ENCODE data around the gene PRR9. TPM values are rescaled to one million over a fixed set of nuclear protein-coding genes. Genes with fewer than 3 reads are reported as not detected.

Gene PRR9
- total RNA-seq, 1 donor from 2014 or later: not detected

DNA sequence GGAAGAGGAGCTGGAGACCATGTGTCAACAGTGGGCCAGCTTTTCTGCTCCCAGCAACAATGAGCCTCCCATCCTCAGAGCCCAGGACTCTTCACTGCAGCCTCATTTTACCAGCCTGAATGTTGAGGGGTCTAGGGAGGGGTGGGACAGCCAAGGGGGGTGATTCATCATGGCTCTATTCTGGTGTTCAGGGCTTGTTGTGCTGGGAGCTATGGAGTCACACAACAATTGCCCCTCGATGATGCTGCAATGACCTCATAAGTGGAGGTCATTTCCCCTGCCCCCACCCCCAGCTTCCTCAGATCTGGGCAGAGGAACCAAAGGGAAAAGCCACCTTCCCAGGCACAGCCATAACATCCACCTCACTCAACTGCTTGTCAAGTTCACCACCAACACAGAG, 14.3 kb upstream of the PRR9 start, which contains the start of gene LELP1:
TSS of gene LELP1 (plus strand) at position 301 of the 400 bp plus-strand sequence. CDS start 1,278 bp downstream, outside the sequence.
- Mint-ChIP-seq H3K9me3 (ENCODE audit: unreplicated experiment) (no peaks in the 10 kb centered on the region), H3K27ac (ENCODE audit: unreplicated experiment) (no peak within 1 kb of the TSS), H3K27me3 (ENCODE audit: unreplicated experiment) (peaks cover 4% of the 10 kb centered on the region), H3K4me1 (ENCODE audit: unreplicated experiment) (peaks cover 2% of the 10 kb centered on the region), H3K36me3 (ENCODE audit: low read depth, unreplicated experiment) (no peaks in the 10 kb centered on the region), H3K4me3 (ENCODE audit: unreplicated experiment) (no peak within 1 kb of the TSS)
- TF ChIP-seq, protein P1, sequence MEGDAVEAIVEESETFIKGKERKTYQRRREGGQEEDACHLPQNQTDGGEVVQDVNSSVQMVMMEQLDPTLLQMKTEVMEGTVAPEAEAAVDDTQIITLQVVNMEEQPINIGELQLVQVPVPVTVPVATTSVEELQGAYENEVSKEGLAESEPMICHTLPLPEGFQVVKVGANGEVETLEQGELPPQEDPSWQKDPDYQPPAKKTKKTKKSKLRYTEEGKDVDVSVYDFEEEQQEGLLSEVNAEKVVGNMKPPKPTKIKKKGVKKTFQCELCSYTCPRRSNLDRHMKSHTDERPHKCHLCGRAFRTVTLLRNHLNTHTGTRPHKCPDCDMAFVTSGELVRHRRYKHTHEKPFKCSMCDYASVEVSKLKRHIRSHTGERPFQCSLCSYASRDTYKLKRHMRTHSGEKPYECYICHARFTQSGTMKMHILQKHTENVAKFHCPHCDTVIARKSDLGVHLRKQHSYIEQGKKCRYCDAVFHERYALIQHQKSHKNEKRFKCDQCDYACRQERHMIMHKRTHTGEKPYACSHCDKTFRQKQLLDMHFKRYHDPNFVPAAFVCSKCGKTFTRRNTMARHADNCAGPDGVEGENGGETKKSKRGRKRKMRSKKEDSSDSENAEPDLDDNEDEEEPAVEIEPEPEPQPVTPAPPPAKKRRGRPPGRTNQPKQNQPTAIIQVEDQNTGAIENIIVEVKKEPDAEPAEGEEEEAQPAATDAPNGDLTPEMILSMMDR (IDR thresholded peaks at IDR 0.05; ENCODE audit: unreplicated experiment): no peak
- DNase-seq (ENCODE audit: low spot score): no peak

DNA sequence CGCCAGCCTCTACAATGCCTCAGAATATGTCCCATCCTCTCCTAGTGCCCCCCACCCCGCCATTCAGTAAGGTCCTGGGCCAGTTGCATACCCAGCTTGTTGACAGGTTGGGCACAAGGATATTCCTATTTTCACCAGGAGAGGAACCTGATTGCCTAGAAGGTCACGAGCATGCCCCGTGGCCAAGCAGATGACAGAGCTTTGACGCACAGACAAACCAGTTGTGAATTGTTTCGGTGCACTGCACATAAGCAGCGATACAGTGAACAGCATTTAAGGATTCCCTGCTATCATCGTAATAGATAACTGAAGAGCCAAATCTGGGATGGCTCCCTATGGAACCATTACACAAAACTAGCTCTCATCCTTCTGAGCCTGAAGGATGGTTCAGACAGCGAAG, 10.8 kb upstream of the PRR9 start:
- no peak overlapping the region for H3K4me3 Mint-ChIP-seq (ENCODE audit: unreplicated experiment)
- peaks cover 4% of the 10 kb centered on the region for H3K27me3 Mint-ChIP-seq (ENCODE audit: unreplicated experiment)
- no peaks in the 10 kb centered on the region for H3K9me3 Mint-ChIP-seq (ENCODE audit: unreplicated experiment)
- DNase-seq (ENCODE audit: low spot score): no peak
- peaks cover 15% of the 10 kb centered on the region for H3K4me1 Mint-ChIP-seq (ENCODE audit: unreplicated experiment)
- TF ChIP-seq, protein P1 (IDR thresholded peaks at IDR 0.05; ENCODE audit: unreplicated experiment): no peak
- no peak overlapping the region for H3K27ac Mint-ChIP-seq (ENCODE audit: unreplicated experiment)
- H3K36me3 Mint-ChIP-seq (ENCODE audit: low read depth, unreplicated experiment): no peaks in the 10 kb centered on the region

DNA sequence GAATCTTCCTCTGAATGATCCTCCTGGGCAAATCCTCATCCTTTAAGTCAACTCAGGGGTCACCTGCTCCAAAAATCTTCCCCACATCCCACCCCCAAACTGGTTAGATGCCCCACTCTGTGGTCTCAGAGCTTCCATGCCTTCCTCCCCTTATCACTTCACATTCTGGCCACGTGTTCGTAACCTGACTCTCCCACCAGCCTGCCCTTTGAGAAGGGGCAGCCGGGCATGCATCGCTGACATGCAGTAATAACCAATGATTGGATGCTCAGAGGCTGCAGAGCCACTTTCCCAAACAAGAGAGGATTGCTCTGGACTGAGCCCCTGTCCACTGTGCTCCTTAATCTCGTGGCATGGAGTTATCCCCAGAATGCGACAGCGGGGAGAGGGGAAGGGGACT, 7.2 kb upstream of the PRR9 start:
- Mint-ChIP-seq H3K27ac (ENCODE audit: unreplicated experiment) (no peak overlapping the region), H3K36me3 (ENCODE audit: low read depth, unreplicated experiment) (no peaks in the 10 kb centered on the region), H3K4me1 (ENCODE audit: unreplicated experiment) (peaks cover 15% of the 10 kb centered on the region), H3K27me3 (ENCODE audit: unreplicated experiment) (peaks cover 1% of the 10 kb centered on the region), H3K9me3 (ENCODE audit: unreplicated experiment) (no peaks in the 10 kb centered on the region), H3K4me3 (ENCODE audit: unreplicated experiment) (no peak overlapping the region)
- TF ChIP-seq, protein P1 (IDR thresholded peaks at IDR 0.05; ENCODE audit: unreplicated experiment): no peak
- no peak for DNase-seq (ENCODE audit: low spot score)

DNA sequence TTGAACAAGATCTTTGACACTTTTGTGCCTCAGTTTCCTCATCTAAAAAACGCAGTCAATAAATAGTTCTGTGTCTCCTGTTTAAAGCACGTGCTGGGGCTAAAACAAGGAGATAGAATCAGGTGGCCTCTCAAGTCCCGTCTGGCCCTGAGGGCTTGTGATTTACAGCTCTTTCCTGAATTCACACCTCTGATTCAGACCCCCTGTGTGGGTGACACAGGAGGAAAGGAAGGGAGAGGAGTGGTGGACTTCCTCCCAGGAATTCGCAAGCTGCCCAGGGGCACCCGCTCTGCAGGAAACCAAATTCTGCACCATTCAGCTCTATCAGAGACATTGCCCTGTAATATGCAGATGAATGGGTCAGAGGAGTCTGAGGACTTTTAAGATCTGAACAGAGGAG, 5.2 kb upstream of the PRR9 start:
- Mint-ChIP-seq H3K36me3 (ENCODE audit: low read depth, unreplicated experiment) (no peaks in the 10 kb centered on the region), H3K4me3 (ENCODE audit: unreplicated experiment) (no peak overlapping the region), H3K27ac (ENCODE audit: unreplicated experiment) (no peak overlapping the region), H3K27me3 (ENCODE audit: unreplicated experiment) (peaks cover 2% of the 10 kb centered on the region), H3K9me3 (ENCODE audit: unreplicated experiment) (no peaks in the 10 kb centered on the region), H3K4me1 (ENCODE audit: unreplicated experiment) (peaks cover 15% of the 10 kb centered on the region)
- DNase-seq (ENCODE audit: low spot score): no peak
- TF ChIP-seq, protein P1 (IDR thresholded peaks at IDR 0.05; ENCODE audit: unreplicated experiment): no peak

DNA sequence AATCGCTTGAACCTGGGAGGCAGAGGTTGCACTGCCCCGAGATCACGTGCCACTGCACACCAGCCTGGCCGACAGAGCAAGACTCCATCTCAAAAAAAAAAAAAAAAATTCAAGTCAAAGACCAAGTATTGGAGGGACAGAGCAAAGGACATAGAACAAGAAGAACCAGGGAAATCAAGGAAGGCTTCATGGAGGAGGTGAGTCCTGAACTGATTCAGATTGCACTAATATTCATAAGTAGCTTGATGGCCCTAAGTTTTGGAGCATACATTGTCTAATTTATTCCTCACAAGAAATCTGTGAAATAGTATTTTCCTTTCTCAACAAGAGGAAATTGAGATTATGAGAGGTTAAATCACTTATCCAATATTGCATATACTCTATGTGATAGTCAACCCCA, 3.9 kb upstream of the PRR9 start:
- TF ChIP-seq, protein P1 (IDR thresholded peaks at IDR 0.05; ENCODE audit: unreplicated experiment): no peak
- Mint-ChIP-seq H3K4me3 (ENCODE audit: unreplicated experiment) (no peak overlapping the region), H3K27me3 (ENCODE audit: unreplicated experiment) (peaks cover 2% of the 10 kb centered on the region), H3K4me1 (ENCODE audit: unreplicated experiment) (peaks cover 13% of the 10 kb centered on the region), H3K36me3 (ENCODE audit: low read depth, unreplicated experiment) (no peaks in the 10 kb centered on the region), H3K27ac (ENCODE audit: unreplicated experiment) (no peak overlapping the region), H3K9me3 (ENCODE audit: unreplicated experiment) (no peaks in the 10 kb centered on the region)
- DNase-seq (ENCODE audit: low spot score): no peak
